ENCODE results near the gene S100A13.

DNA sequence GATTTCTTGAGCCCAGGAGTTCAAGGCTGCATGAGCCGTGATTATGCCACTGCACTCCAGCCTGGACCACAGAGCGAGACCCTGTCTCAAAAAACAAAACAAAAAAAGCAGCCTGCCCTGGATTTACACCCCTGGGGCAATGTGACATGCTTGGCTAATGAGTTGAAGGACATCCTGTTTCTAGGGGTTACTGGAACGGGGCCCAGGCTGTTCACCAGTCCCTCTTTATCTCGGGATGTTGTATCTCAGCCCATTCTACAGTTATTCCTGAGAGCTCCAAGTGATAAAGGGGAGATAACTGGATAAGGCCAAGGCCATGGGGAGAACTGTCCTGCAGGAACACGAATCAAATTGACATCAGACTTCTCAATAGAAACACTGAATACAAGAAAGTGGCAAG is 40.0 kb downstream of the S100A13 start:
- TF ChIP-seq, protein P1, sequence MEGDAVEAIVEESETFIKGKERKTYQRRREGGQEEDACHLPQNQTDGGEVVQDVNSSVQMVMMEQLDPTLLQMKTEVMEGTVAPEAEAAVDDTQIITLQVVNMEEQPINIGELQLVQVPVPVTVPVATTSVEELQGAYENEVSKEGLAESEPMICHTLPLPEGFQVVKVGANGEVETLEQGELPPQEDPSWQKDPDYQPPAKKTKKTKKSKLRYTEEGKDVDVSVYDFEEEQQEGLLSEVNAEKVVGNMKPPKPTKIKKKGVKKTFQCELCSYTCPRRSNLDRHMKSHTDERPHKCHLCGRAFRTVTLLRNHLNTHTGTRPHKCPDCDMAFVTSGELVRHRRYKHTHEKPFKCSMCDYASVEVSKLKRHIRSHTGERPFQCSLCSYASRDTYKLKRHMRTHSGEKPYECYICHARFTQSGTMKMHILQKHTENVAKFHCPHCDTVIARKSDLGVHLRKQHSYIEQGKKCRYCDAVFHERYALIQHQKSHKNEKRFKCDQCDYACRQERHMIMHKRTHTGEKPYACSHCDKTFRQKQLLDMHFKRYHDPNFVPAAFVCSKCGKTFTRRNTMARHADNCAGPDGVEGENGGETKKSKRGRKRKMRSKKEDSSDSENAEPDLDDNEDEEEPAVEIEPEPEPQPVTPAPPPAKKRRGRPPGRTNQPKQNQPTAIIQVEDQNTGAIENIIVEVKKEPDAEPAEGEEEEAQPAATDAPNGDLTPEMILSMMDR (conservative IDR thresholded peaks at IDR 0.05; ENCODE audit: low read depth, low read length) = no peak
- no peak for TF ChIP-seq EZH2 (IDR thresholded peaks at IDR 0.05; ENCODE audit: borderline replicate concordance, low read depth, low read length, poor library complexity, severe bottlenecking)

All from A673 (cell line).